ENCODE results near the gene HCN4.
"Not testable (repeated sequence)": the region's sequence is repeated elsewhere in the genome, so short reads cannot be mapped to it uniquely, and the experiment has no call there.

The HCN4 gene

DNA sequence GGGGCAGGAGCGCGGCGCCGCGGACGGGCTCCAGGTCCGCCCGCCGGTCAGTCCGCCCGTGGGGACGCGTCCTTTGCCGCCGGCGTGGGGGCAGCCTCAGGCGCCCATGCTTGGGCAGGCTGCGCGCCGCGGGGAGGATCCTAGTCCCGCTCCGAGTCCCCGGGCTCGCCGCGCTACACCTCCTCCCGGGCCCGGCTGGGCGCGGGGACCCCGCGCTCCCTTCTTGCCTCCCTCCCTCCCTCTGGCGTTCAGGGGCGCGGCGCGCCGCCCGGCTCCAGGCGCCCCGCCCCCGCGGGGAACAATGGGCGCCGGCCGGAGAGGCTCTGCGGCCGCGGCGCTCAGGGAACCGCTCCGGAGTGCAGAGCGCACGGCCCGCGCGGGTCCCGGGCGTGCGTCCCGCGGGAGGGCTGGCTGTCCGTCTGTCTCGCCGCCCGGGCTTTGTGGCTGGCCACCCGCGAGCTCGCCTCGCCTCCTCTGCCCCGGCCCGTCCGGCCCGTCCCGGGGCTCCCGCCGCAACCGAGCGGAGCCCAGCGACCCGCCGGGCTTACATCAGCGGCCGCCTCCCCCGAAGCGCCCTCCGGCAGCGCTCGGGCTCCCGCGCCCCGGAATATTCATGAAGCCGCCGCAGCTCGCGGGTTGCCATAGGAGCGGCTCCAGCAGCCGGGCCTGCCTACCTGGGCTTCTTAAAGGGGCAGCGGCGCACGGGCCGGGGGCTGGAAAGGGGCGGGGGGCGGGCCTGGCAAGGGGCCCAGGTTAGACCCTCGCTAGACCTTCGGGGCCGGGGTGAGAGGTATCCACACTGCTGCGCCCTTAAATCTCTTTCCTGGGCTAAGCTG lies at the start of gene HCN4:
Gene HCN4 (minus strand): TSS at position 658 of the 836 bp plus-strand sequence. CDS start 688 bp downstream, outside the sequence.
- DNase-seq = no peak

DNA sequence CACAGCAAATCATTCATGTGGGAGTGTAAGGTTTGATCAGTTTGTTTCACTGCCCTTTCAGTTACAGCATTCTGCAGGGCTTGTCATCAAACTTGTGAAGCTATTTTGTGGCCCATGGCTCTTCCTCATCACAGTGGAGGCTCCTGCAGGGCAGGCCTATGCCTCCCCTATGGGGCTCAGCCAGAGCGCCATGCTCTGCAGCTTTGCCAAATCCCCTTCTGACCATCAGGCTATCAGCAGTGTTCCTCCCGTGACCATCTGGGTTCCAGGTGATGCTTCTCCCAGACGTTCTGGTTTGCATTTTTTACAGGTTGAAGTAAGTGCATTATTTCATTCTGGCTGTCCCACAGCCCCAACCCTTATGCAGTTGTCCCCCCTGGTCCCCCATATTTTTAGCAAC lies 46.1 kb upstream of the HCN4 start:
- DNase-seq = no peak

DNA sequence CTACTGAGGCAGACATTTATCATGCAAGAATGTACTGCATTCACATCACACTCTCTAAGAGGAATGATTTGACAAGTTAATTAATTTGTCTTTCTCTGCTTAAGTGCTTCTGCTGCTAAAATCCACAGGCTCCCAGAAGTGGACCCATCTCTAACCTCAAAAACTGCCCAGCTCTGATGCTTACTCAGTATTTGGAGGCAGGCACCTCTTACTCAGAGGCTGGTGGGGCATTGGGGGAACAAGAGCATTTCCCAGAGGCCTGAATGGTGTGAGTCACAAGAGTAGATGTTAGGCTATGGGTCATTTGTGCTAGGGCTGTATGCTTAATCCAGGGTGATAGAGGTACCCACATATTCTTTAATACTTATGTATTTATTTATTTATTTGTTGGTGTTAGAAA lies 34.4 kb upstream of the HCN4 start:
- no peak for DNase-seq

DNA sequence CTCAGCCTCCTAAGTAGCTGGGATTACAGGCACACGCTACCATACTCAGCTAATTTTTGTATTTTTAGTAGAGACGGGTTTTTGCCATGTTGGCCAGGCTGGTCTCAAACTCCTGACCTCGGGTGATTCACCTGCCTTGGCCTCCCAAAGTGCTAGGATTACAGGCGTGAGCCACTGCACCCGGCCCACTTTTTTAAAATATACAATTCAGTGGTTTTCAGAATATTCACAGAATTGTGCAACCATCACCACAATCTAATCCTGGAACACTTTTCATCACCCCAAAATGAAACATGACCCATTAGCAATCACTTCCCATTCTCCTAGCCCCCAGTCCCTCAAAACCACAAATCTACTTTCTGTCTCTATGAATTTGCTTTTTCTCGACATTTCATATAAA lies 31.5 kb upstream of the HCN4 start:
- not testable (repeated sequence) for DNase-seq

DNA sequence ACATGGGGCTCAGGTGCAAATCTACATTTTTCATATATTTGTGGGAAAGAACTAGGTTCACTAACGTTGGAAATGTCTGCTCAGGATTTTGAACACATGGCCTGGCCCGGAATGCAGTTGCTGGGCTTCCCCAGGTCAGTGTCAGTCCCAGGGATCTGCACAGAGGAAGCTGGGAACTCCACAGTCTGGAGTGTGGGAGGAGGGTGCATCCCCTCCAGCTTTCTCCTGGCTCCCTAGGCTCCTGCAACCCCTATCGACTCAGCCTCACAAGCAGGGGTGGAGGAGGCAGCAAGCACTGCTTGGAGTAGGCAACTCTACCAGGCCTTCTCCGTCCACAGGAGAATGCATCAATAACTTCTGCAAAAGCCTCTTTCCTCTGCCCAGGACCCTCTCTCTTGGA lies 30.1 kb upstream of the HCN4 start:
- DNase-seq = no peak

DNA sequence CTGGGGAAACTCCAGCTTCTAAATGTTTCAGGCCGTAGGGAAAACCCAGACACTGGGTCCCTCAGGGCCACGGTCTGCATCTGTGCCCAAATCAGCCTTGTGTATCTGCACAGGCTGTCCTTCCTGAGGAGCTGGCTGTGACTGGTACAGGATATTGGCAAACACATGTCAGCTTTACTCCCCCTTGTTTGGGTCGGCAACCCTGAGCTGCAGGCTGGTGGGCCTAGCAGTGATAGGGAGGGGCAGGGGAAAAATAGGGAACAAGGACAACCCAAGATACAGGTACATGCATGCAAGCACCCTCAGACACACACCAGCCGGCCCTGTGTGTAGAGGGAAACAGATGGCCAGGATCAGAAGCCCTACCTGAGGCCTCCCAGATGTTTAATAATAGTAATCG lies 28.7 kb upstream of the HCN4 start:
- no peak for DNase-seq

DNA sequence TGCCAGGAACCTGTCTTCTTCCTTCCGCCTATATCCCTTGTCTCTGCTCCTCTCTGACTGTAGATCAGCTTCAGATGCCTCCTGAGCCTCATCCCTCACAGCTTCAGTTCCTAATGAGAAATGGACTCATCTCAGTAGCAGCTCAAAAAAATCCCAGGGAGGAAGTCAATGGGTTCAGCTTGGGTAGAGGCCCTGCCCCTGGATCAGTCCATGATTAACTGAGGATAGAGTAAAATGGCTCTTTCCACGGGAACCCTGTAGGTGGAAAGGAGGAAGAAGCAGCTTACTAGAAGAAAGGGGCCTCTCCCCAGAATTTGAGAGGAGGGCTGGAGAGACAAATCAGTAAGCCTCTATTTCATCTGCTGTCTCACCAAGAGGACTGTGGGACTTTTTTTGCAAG lies 26.9 kb upstream of the HCN4 start:
- no peak for DNase-seq

DNA sequence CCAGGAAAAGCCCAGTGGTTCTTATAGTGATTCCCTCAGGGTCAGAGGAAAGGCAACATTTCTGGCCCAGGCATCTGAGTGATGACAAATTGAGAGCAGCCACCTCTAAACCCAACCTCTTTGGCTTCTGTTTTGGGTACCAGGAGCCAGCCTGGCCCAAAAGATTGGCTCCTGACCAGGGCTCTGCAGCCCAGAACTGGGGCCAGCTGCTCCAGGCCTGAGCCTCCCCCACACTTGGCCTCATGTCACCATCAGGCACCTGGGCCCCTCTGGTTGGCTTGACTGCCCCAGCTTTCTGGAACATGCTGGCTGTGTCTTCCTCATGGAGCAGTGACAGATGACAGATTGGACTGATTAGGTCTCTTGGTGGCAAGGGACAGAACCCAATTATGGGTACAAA lies 26.0 kb upstream of the HCN4 start:
- DNase-seq = no peak

DNA sequence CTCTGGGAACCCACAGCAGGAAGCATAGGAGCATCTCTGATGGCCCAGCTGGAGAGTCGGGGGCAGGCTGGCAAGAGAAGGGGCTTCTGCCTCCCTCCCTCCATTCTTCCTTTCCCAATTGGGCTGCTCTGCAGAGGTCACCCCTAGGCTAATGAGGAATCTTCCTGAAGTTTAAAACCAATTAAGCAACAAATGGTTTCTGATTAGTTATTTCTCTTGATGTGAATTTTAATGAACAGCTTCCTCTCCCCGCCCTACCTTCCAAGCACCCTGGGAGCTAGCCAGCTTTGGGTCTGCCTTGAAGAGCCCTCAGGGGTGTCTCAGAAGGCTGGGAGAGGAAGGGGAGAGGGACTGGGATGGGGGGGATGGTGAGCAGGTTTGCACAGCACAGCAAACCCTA lies 24.6 kb upstream of the HCN4 start:
- DNase-seq = no peak

DNA sequence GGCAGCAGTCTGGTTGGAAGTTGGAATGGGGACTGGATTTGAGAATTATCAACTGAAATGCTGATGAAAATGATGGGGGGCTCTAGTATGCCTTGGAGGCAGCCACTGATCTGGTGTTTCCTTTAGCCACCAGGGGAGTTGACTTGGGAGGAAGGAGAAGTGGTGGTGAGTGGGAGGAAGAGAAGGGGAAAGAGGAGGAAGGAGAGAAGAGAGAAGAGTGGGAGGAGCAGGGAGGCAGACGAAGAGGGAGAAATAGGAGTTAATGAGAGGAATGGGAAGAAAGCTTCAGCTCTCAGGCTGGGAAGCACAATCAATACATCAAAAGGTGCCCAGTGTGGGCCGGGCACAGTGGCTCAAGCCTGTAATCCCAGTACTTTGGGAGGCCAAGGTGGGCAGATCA lies 23.3 kb upstream of the HCN4 start:
- DNase-seq = no peak

DNA sequence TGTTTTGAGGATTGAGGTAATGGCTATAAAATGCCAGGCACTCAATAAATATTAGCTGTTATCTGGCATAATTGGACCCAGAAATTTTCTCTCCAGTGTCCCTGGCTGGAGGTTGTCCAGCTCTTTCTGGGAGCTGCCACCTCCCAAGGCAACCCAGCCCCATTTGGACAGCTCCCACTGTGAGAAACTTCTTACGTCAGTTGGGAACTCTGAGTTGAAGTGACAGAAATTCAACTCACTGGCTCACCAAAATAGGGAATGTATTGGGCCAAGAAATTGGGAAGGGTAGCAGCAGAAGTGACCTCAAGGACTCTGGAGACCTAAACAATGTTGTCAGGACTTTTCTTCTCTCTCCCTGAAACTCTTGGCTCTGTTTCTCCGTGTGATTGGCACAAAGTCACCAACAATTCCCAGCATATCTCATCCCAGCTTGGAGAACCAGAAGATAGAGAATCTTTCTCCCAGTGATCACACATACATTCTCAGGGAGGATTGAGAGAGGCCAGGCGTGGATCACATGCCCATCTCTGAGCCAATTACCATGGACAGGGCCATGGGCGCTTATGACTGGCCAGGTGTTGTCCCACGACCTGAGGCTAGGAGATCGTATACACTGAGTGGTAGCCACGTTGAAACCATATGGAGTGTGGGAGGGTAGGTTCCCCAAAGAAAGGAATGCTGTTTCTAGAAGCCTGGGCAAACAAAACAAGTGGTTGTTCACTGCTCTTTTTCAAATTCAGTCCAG lies 22.5 kb upstream of the HCN4 start:
- DNase-seq = no peak

DNA sequence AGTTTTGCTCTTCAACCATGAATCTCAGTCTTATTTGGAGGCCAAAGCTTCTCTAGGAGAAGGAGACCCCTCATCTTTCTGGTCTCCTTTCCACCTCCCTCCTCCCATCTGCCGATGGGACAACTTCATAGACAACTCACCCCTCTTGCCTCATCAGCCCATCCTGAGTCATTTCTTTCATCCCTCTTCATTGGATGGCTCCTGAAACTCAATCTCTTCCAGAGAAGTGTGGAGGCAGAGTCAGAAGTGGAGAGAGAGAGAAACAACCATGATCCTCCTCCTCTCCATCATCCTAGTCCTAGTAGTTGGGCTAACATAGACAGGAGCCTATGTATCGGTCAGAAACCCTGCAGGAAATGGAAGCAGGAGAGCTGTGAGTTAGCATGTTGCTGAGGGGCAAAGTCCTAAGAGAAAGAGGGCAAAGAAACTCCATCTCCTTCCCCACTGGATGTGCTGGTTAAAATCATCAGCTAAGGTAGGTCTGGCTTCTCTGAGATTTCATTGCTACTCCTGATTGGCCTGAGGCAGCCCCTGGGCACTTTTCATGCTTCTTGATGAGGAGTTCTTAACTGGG lies 21.3 kb upstream of the HCN4 start:
- no peak for DNase-seq

DNA sequence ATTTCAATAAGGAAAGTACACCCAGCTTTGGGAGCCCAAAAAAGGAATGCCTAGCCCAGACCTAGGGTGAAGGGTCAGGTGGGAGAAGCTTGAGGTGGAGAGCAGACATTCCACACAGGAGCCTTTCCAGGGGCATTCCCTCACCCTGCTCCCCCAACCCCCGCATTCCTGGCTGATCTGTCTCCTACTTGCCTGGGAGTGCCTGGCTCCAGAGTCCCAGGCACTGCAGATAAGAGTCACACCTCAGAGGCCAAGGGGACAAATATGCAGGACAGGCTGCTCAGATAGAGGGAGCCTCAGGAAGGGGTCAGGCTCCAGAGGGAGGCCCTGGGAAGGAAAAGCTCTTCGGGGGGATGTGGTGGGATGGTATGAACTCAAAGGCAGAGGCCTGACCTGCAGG lies 20.8 kb upstream of the HCN4 start:
- no peak for DNase-seq

DNA sequence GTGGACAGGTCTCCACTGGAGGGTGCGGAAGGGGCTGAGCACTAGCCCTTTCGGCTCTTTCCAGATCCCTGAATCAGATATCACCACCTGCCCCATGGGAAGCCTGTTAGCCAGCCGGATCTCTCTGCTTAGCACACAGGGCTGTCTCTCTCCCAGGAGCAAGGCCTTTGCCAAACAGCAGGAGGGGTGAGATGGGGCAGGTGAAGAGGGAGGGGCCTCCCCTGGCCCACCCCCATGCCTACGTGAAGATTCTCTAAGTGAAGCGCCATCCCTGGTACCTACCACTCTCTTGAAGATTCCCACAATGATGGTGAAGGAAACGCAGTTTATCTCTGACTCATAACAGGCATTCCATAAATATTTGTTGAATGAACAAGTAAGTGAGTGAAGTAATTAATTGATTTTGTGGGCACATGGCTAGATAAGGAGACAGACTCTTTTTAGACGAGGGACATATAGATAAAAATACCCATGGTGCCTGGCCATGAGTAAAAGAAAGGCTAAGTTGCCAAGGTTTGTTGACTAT lies 19.6 kb upstream of the HCN4 start:
- no peak for DNase-seq

DNA sequence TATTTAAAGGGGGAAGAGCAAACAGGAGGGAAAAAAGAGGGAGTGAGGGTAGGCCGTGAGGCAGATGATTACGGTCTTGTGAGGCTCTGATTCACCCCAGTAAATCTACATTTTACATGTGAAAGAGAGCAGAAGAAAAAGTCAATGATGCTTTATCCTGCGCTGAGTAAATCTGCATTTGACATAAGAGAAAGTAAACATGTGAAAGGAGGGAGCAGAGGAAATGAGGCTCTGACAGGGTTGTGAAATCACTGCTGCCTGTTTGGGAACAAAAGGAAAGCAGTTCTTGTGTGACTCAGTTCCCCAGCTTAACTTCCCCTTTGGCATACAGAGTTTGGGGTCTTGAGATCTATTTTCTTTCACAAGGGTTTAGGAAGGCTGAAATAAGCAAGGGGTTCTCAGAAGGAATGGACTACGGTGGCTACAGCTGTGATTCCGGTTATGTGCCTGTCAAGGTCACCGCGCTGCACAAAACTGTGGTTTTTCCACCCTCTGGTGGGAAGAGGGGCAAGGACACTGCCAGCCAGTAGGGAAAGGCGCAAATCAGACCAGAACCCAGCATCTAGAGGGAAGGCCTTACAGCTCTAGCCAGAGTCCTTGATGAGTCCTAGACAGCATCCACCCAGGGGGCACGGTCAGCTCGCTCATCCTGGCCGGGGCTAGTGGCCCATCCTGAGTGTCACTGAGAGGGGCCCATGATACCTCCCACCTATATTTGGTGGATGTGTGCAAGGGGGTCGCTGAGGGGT lies 18.9 kb upstream of the HCN4 start:
- DNase-seq = no peak

DNA sequence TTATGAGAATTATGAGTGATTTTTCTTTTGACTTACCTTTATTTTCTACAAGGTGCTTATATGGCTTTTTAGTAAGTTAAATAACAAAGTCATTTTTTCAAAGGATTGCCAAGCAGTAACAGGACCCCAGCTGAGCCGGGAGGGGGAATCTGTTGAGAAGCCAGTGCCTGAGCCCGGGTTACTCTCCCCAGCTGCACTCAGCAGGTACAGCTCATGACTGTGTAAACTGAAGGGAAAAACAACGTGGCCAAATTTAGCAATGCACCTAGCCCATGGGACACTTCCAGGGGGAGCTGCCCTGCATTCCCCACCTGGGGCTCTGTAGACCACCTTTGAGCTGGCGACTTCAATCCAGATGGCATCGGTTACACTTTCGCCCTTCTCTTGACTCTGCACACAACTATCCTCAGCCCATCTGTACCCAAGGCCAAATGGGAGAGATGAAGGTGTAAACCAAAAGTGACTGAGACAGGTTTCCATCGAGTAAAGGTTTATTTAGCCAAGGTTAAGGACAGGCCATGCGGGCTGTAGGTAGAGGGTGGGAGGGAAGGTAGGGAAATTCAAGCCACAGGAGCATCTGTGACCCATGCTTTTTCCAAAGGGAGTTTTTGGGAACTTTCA lies 18.2 kb upstream of the HCN4 start:
- DNase-seq = no peak

DNA sequence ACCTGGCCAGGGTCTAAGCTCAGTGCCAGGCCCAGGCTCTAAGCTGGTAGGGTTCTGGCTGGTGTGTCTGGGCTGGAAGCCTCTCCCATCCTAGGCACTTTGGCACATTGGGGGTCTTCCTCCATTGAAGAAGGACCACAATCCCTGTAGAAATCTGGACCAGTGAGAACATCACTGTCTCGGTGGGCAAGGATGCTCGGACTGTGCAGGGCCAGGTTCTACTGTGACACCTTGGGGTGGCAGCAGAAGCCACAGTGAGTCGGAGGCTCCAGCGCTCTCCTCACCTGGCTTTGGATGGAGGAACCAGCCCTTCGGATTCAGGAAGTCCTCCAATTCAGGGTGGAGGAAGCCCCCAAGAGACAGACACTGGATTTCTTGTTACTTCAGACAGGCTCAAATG lies 17.5 kb upstream of the HCN4 start:
- DNase-seq = no peak

DNA sequence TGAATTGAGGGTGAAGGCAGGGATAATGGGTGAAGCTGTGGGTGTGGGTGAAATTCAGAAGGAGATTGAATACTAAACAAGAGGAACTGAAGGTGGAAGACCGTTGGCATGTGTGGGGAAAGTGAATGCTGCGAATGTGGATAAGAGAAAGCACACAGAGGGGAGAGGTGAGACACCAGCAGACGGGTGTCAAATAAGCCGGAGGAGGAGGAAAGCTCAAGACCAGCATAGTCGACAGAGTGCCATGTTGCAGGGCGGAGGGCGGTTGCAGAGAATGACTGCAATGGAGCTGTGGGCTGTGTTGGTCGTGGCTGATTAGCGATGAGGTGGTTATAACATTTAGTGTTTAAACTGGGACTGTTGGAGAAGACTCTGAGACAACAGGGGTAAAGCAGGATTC lies 16.4 kb upstream of the HCN4 start:
- DNase-seq = no peak

DNA sequence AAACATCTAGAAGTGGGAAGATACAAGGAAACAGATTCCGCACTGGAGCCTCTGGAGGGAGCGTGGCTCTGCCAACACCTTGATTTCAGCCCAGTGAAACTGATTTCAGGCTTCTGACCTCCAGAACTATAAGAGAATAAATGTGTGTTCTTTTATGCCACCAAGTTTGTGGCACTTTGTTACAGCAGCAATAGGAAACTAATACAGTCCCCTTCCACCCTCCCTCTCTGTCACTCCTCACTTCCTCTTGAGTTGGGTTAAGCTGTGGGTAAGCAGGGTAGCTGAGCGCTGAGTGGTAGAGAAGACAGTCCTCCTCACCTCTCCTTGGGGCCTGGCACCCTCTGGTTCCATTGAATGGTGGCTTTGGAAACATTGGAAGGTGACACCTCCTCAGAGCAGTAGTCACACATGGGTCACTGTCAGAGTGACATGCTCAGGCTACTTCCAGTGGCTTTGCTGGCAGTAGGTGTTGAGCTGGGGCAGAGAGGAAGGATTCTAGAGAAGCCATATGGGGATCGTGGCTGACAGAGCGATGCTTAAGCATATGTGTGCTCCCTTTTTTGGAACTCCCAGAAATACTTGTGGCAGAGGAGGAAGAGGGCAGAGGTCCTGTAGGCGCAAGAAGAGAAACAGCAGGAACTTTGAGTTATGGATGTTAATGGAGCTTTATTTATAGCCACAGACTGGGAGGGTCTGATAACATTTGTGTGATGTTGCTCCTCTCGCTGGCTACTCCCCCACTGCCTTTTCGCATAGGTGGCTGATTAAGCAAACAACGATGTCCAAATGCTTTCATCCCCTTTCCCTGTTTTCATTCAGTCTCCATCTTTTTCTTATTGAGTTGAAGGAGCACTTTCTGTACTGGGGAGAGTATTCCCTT lies 14.8 kb upstream of the HCN4 start:
- no peak for DNase-seq

DNA sequence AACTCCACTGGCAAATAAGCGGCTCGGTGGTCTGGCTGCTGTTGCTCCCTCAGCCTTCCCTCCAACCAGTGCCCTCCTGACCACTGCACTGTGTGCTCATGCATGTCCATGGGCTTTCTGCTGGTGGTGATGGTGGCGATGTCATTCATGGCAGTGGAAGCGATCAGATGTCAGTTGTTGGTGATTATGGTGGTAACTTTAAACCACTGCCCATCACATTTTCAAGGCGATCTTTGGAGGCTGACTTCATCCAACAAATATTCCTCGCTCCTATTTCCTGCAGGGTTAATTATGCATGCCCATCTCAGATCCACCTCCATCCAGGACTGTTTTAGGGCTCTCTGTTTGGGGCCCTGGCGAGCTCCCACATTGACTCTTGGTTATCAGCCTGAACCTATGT lies 13.4 kb upstream of the HCN4 start:
- DNase-seq = no peak

DNA sequence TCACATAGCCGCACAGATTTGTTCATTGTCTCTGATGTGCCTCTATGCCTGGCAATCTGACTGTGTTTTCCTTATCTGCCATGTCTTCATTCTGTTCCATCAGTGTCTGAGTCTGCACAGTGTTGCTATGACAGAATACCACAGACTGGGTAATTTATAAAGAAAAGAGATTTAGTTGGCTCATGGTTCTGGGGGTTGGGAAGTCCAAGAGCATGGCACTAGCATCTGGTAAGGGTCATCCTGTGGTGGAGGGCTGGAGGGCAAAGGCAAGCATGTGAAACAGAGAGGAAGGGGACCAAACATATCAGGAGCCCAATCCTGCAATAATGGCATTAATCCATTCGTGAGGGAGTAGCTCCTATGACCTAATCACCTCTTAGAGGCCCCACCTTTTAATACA lies 11.9 kb upstream of the HCN4 start:
- no peak for DNase-seq

DNA sequence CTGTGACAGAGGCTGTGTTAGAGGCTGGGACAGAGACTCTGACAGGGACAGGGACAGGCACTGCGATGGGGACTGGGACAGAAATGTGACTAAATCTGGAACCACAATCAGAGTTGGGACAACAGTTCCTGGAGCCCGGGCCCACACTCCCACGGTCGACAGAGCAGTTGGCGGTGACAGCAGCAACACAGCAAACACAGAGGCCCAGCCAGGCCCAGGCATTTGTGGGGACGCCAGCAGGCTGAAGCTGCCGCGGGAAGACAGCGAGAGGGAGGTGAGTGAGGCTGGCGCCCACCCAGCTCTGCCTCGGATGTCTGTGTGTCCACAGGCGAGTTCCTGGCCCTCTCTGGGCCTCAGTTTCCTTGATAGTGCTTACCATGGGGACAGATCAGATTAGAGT lies 9.3 kb upstream of the HCN4 start:
- DNase-seq = no peak
